Type B pancreatic cell (in vitro differentiated cells): ENCODE data around the gene OR14A2. TPM values are rescaled to one million over a fixed set of nuclear protein-coding genes. Genes with fewer than 3 reads are reported as not detected.
"Not testable (repeated sequence)": the region's sequence is repeated elsewhere in the genome, so short reads cannot be mapped to it uniquely, and the experiment has no call there.

Source experiments
- DNase-seq: peaks from one replicate; pipeline ENCODE4 v3.0.0; 2021; ENCODE audit warnings: mixed read lengths; ENCODE audit not compliant: unreplicated experiment; ENCODE audit errors: extremely low spot score
- H3K27ac Mint-ChIP-seq: 2 replicates; pipeline ENCODE4 v1.8.0; 2021; ENCODE audit warnings: mild to moderate bottlenecking, mixed read lengths
- H3K27me3 Mint-ChIP-seq: 2 replicates; pipeline ENCODE4 v1.8.0; 2021; ENCODE audit warnings: mixed read lengths
- H3K36me3 Mint-ChIP-seq: 2 replicates; pipeline ENCODE4 v1.8.0; 2021; ENCODE audit warnings: mixed read lengths
- H3K4me1 Mint-ChIP-seq: one replicate; pipeline ENCODE4 v1.8.0; 2021; ENCODE audit warnings: mixed read lengths; ENCODE audit not compliant: unreplicated experiment
- H3K4me3 Mint-ChIP-seq: 2 replicates; pipeline ENCODE4 v1.8.0; 2021; ENCODE audit warnings: mild to moderate bottlenecking, mixed read lengths
- H3K9me3 Mint-ChIP-seq: 2 replicates; pipeline ENCODE4 v1.8.0; 2021; ENCODE audit warnings: mixed read lengths
- CTCF ChIP-seq: fragments of 200-600 bp; sonication (generic); conservative IDR thresholded peaks from 2 replicates; pipeline ENCODE4 v1.5.0; 2021; ENCODE audit warnings: antibody characterized with exemption, mild to moderate bottlenecking
- long read RNA-seq: library from polyadenylated mRNA; unstranded; transcript quantifications from one replicate; pipeline ENCODE4 v2.0.0, GENCODE V29; 2020
- total RNA-seq: library from RNA; stranded (reverse); gene quantifications from 2 replicates; pipeline ENCODE4 v1.2.1, GENCODE V29; 2021; ENCODE audit warnings: low replicate concordance

OR14A2 gene
- total RNA-seq, result not detected in 2 replicates
- long read RNA-seq, result 0 reads

GRCh38 chr1:247748041-247748440 lies at the start of gene OR14A2:
Gene OR14A2 (minus strand): TSS chr1:247748141.
- DNase-seq, result no peak
- H3K4me3 Mint-ChIP-seq, result no peak within 1 kb of the TSS
- no peak within 1 kb of the TSS for H3K27ac Mint-ChIP-seq
- TF ChIP-seq CTCF, result no peak
- no peaks in the 10 kb centered on the region for H3K9me3 Mint-ChIP-seq
- H3K27me3 Mint-ChIP-seq, result no peaks in the 10 kb centered on the region
- H3K36me3 Mint-ChIP-seq, result no peaks in the 10 kb centered on the region
- no peaks in the 10 kb centered on the region for H3K4me1 Mint-ChIP-seq

- no peak for DNase-seq
- H3K27me3 Mint-ChIP-seq, result no peaks in the 10 kb centered on the region
- H3K4me3 Mint-ChIP-seq, result no peak overlapping the region
- H3K36me3 Mint-ChIP-seq, result no peaks in the 10 kb centered on the region
- H3K27ac Mint-ChIP-seq, result no peak overlapping the region
- H3K9me3 Mint-ChIP-seq, result peaks cover 6% of the 10 kb centered on the region
- TF ChIP-seq CTCF, result no peak
- no peaks in the 10 kb centered on the region for H3K4me1 Mint-ChIP-seq
Measured at GRCh38 chr1:247797518-247797917, 49.6 kb upstream of the OR14A2 start.

GRCh38 chr1:247769603-247770002 lies 21.7 kb upstream of the OR14A2 start:
- Mint-ChIP-seq H3K4me1 (no peaks in the 10 kb centered on the region), H3K4me3 (no peak overlapping the region), H3K9me3 (no peaks in the 10 kb centered on the region), H3K27ac (no peak overlapping the region), H3K27me3 (no peaks in the 10 kb centered on the region), H3K36me3 (no peaks in the 10 kb centered on the region)
- no peak for DNase-seq
- TF ChIP-seq CTCF, result no peak

GRCh38 chr1:247760456-247760855 lies 12.5 kb upstream of the OR14A2 start, which contains the start of gene OR1C1:
Gene OR1C1 (minus strand): TSS chr1:247760556. CDS start chr1:247758406, 2,150 bp downstream.
- Mint-ChIP-seq H3K27ac (no peak within 1 kb of the TSS), H3K4me1 (no peaks in the 10 kb centered on the region), H3K9me3 (peaks cover 4% of the 10 kb centered on the region), H3K27me3 (no peaks in the 10 kb centered on the region), H3K4me3 (no peak within 1 kb of the TSS), H3K36me3 (no peaks in the 10 kb centered on the region)
- DNase-seq, result no peak
- no peak for TF ChIP-seq CTCF

GRCh38 chr1:247754311-247754710 lies 6.4 kb upstream of the OR14A2 start:
- H3K4me3 Mint-ChIP-seq, H3K4me1 Mint-ChIP-seq, H3K36me3 Mint-ChIP-seq, H3K9me3 Mint-ChIP-seq, DNase-seq, H3K27me3 Mint-ChIP-seq, H3K27ac Mint-ChIP-seq: not testable (repeated sequence)

- Mint-ChIP-seq H3K36me3 (no peaks in the 10 kb centered on the region), H3K9me3 (no peaks in the 10 kb centered on the region)
- TF ChIP-seq CTCF, result no peak
Measured at GRCh38 chr1:247749870-247750269, 1.9 kb upstream of the OR14A2 start.

More at GRCh38 chr1:247749870-247750269, 1.9 kb upstream of the OR14A2 start:
- Mint-ChIP-seq H3K4me3 (no peak overlapping the region), H3K4me1 (no peaks in the 10 kb centered on the region), H3K27ac (no peak overlapping the region), H3K27me3 (no peaks in the 10 kb centered on the region)
- no peak for DNase-seq
